Stomach smooth muscle (tissue), 2 donors: Measurements from ENCODE around the gene GOSR2.

Experiments
- H3K27ac ChIP-seq: one replicate; pipeline ENCODE4 v1.7.0; 2013; ENCODE audit warnings: mild to moderate bottlenecking, low read length, inconsistent platforms
- H3K27me3 ChIP-seq, 2 donors: one replicate each; pipeline ENCODE4 v1.7.0; 2013; ENCODE audit warnings: low read length in 2 of 2; ENCODE audit not compliant: insufficient read depth in 2 of 2, control insufficient read depth in 1 of 2
- H3K36me3 ChIP-seq, 2 donors: one replicate each; pipeline ENCODE4 v1.7.0; 2013; ENCODE audit warnings: low read length in 2 of 2; ENCODE audit not compliant: control insufficient read depth in 2 of 2, insufficient read depth in 2 of 2
- H3K4me1 ChIP-seq: one replicate; pipeline ENCODE4 v1.7.0; 2013; ENCODE audit warnings: low read length; ENCODE audit not compliant: control insufficient read depth, insufficient read depth
- H3K4me3 ChIP-seq, 2 donors: one replicate each; pipeline ENCODE4 v1.7.0; 2013; ENCODE audit warnings: low read length in 2 of 2
- H3K9ac ChIP-seq, 2 donors: one replicate each; pipeline ENCODE4 v1.7.0; 2013; ENCODE audit warnings: low read length in 2 of 2, mild to moderate bottlenecking in 1 of 2
- H3K9me3 ChIP-seq, 2 donors: one replicate each; pipeline ENCODE4 v1.7.0; 2013; ENCODE audit warnings: low read length in 2 of 2; ENCODE audit not compliant: control insufficient read depth in 2 of 2
- donor health status: healthy.
- donor health status: Pancreatic carcinoma.

GOSR2 gene

DNA sequence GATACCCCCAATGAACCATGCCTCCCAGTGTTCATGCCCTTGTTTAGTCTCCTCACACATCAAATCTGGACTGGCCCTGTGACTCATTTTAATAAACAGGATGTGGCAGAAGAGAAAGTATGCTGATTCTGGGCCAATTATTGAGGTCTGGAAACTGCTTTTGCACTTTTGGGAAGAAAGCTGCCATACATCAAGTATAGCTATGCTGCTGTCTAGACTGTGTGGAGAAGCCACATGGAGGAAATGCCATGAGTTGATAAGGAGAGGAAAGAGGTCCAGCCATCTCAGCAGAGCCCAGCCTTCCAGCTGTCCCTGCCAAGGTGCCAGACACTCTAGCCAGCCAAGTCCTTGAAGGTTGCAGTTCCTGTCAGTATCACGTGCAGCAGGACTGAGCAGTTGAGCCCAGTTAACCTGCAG is 39.4 kb downstream of the GOSR2 start:
- no peak overlapping the region for H3K9ac ChIP-seq
- H3K4me3 ChIP-seq, result no peak overlapping the region
- H3K9me3 ChIP-seq, result no peaks in the 10 kb centered on the region
- H3K4me1 ChIP-seq, result no peaks in the 10 kb centered on the region
- H3K36me3 ChIP-seq, result peaks cover 0 to 2% of the 10 kb centered on the region in 2 donors
- peaks cover 2 to 8% of the 10 kb centered on the region in 2 donors for H3K27me3 ChIP-seq
- H3K27ac ChIP-seq, result no peak overlapping the region

DNA sequence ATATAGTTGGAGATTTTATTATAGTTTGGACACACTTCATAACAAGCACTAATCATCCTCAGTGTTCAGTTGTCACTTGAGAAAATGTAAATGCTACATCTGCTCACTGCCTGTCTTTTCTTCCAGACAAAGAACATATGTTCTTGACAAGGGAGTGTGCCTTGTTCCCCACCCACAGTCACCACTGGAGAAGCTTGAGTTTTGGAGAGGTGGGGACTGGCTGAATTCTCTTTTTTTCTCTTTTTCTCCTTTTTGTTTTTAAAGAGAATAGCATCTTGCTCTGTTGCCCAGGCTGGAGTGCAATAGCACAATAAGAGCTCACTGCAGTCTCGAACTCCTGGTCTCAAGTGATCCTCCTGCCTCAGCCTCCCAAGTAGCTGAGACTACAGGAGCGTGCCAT is 40.6 kb downstream of the GOSR2 start:
- no peak overlapping the region for H3K4me3 ChIP-seq
- no peak overlapping the region for H3K27ac ChIP-seq
- no peak overlapping the region for H3K9ac ChIP-seq
- peaks cover 0 to 2% of the 10 kb centered on the region in 2 donors for H3K36me3 ChIP-seq
- peaks cover 0 to under 1% of the 10 kb centered on the region in 2 donors for H3K27me3 ChIP-seq
- H3K9me3 ChIP-seq, result no peaks in the 10 kb centered on the region
- no peaks in the 10 kb centered on the region for H3K4me1 ChIP-seq

DNA sequence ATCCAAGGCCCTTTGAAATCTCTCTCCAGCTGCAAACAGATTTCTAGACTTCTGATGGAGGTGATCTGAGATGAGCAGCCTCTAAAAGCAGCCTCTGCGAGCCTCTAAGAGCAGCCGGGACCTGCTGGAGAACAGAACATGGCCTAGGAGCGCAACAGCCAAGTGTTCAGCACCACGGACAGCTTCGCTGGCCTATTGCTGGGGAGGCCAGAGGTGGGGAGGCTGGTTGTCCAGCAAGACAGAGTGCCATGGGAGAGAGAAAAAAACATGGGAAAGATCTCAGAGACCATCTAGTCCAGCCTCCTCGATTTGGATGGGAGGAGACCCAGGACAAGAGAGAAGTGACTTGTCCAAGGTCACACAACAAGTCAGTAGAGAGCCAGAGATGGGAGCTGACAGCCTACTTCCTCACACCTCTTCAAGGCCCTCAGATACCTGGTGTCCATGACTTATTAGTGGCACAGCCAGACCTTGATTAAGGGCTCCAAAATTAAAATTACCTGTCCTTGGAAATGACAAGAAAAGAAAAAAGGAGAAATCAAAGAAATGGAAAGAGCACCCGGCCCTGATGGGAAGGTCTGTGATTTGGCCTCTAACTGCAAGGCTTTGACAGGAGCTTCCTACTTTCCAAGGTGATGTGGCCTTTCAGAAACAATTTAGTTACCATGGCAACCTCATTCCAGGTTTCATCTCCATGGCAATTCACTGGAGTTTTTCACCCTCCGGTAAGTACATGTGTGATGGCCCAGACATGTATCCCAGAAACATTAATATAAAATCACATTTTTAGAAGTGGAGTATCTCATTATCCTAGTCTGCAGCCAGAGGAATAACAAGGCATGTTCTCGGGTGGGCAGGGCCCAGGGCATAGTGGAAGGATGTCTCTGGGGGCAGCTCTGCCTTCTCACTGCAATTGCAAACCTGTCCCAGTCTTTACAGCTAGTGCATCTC is 41.6 kb downstream of the GOSR2 start:
- Histone ChIP-seq H3K4me3 (no peak overlapping the region), H3K36me3 (peaks cover 0 to 2% of the 10 kb centered on the region in 2 donors), H3K9ac (no peak overlapping the region), H3K27ac (no peak overlapping the region), H3K9me3 (no peaks in the 10 kb centered on the region), H3K27me3 (no peaks in the 10 kb centered on the region), H3K4me1 (no peaks in the 10 kb centered on the region)

DNA sequence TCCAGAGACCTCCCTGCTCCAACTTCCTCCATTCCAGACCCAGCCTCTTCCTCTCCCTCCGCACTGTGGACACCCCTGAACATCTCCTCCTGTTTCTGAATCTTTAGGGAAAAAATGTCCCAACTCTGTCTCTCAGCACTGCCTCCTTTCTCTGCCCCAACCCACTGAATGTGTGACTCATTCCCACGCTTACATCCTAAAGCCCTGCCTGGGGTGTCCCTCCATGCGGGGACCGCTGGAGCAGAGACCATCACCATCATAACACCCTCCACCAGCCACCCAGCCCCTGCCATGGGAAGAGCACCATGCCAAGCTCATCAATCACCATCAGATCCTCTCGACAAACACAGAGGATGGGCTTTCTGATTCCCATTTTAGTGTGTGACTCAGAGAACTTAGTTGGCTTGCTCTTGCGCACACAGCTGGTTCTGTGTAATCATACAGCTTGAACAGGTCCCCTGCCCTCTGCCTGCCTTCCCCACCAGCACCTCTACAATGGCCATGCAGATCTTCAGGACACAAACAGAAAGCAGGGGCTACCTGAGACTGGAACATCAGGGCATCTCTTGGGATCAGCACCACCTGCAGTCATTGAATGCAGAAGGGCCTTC is 45.4 kb downstream of the GOSR2 start:
- Histone ChIP-seq H3K9me3 (no peaks in the 10 kb centered on the region), H3K4me3 (no peak overlapping the region), H3K27ac (no peak overlapping the region), H3K4me1 (peaks cover 5% of the 10 kb centered on the region), H3K36me3 (peaks cover 0 to 2% of the 10 kb centered on the region in 2 donors), H3K27me3 (no peaks in the 10 kb centered on the region), H3K9ac (no peak overlapping the region)

DNA sequence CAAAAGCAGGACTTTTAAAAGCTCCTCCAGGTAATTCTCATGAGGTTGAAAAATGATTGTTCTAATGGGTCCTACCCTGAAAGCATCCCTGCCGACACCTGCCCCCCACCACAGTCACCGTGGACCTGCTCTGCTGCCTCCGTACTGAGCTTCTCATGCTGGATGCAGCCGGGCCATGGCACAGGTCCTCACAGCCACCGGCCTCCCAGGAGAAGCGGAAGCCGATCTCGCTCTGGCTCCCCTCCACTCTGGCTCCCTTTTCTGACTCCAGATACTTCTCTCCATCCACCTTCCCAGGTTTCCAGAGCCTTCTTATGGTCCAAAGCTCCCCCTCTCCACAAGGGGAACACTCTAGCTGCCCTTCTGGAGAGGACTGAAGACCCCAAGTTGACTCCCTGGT is 45.9 kb downstream of the GOSR2 start:
- Histone ChIP-seq H3K4me1 (peaks cover 5% of the 10 kb centered on the region), H3K36me3 (peaks cover 0 to 2% of the 10 kb centered on the region in 2 donors), H3K9ac (no peak overlapping the region), H3K27me3 (no peaks in the 10 kb centered on the region), H3K4me3 (no peak overlapping the region), H3K27ac (no peak overlapping the region), H3K9me3 (no peaks in the 10 kb centered on the region)

DNA sequence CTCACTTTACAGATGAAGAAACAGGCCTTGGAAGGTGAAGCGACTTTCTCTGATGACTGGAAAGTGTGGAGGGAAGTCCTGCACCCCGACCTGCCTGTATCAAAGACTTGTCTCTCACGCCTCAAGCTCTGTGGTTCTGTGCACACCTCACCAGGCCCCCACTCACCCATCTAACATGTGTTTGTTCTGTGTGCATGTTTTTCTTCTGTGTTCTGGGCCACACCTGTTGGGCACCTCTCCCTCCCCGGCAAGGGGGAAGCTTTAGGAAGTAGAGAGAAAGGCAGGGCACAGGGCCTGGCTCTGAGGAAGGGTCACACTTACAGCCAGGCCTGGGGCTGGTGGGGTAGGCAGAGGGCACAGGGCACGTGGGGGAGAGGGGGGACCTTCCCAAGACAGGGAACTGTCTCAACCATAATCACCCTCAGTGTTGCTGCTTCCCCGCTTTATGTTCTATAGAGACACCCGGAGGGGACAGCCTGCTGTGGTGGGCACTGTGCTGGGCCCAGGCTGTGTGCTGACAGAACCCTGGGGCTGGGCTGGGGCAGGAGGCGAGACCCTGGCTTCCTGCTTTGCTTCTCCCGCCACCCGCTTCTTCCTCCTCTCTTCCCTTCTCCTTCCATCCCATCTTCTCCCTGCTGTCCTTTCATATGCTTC is 48.8 kb downstream of the GOSR2 start:
- no peak overlapping the region for H3K27ac ChIP-seq
- H3K27me3 ChIP-seq, result peaks cover under 1 to 4% of the 10 kb centered on the region in 2 donors
- no peak overlapping the region for H3K4me3 ChIP-seq
- H3K9ac ChIP-seq, result no peak overlapping the region
- peaks cover 5% of the 10 kb centered on the region for H3K4me1 ChIP-seq
- H3K9me3 ChIP-seq, result no peaks in the 10 kb centered on the region
- peaks cover 0 to 2% of the 10 kb centered on the region in 2 donors for H3K36me3 ChIP-seq

DNA sequence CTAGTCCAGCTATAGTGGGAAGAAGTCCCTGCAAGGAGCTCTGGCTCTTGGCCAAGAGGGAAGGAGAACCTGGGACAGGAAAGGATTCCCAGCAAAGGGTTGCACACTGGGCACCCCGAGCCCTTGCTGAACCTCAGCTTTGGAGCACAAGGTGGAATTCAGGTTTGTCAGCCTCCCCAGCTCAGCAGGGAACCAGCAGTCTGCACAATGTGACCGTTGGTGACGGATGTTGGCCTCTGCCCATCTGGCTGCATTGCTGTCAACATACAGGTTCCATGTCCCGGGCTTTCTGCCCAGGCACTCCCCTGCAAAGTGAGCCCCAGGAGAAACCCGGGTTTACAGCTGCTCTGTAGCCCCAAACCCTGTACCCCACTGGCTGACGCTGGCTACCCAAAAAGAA is 49.4 kb downstream of the GOSR2 start:
- no peaks in the 10 kb centered on the region for H3K9me3 ChIP-seq
- no peak overlapping the region for H3K27ac ChIP-seq
- H3K4me1 ChIP-seq, result peaks cover 5% of the 10 kb centered on the region
- H3K9ac ChIP-seq, result no peak overlapping the region
- peaks cover 6 to 10% of the 10 kb centered on the region in 2 donors for H3K27me3 ChIP-seq
- no peaks in the 10 kb centered on the region for H3K36me3 ChIP-seq
- no peak overlapping the region for H3K4me3 ChIP-seq

DNA sequence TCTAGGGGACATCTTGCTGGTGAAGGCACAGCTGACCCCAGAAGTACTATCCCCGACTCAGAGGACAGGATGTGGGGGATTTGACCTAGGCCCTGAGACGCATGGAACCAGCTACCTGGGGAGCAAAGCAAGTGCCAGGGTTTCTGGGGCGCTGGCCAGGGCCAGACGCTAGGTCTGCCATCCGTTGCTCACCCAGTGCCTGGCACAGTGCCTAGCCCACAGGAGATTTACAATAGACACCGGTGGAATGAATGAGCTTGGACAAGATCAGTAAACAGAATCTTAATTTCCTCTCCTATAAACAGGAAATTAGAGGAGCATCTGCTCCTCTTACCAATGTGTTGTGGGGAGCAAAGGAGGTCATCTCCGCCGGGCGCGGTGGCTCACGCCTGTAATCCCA is 51.1 kb downstream of the GOSR2 start:
- peaks cover 17% of the 10 kb centered on the region for H3K4me1 ChIP-seq
- H3K36me3 ChIP-seq, result no peaks in the 10 kb centered on the region
- H3K9me3 ChIP-seq, result no peaks in the 10 kb centered on the region
- no peak overlapping the region for H3K9ac ChIP-seq
- peaks cover 18 to 23% of the 10 kb centered on the region in 2 donors for H3K27me3 ChIP-seq
- no peak overlapping the region for H3K4me3 ChIP-seq
- no peak overlapping the region for H3K27ac ChIP-seq

DNA sequence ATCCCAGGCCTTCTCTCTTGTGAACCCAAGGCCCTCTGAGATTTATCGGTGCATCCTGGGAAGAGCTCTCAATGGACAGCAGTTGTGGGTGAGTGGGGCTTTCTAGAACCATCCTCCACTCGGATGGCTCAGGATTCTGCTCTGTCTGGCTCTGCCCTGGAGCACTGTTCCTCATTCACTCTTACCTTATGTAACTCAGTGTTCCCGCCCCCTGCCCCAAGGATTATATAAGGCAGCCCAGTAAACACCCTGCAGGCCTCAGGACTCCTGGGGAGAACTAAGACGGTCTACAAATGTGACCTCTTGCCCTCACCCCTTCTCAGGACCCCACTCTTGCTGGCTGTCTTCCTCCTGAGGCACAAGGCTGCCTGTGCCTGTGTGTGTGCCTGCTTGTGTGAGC is 52.3 kb downstream of the GOSR2 start:
- Histone ChIP-seq H3K9ac (no peak overlapping the region), H3K27ac (no peak overlapping the region)

DNA sequence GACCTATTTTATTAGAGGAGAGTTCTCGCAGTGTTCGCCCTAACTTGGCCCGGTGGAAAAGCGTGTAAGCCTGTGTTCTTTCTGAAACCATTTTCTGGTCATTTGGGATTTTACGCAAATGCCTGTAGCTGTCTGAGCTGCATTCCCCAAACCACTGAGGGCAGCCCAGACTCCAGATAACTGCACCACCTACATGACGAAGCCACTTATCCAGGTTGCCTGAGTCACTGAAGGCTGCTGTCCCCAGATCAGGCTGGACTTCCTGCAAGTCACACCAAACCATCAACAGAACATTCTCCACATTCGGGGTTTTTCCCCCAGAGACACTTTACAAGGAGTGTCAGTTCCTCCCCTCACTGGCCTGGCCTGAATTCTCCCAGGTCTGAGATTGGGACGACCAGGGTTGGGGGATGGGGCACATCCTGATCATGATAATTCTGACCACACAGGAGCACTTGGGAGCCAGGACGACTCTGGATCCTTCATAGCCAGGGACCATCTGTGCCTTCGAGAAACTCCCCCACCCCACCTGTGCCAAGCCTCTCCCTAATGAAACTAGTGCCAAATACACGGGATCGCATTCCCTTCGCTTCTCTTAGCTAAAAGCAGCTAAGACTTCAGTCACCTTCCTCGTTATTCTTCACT is 53.8 kb downstream of the GOSR2 start:
- Histone ChIP-seq H3K4me3 (no peak overlapping the region), H3K9ac (no peak overlapping the region), H3K4me1 (peaks cover 22% of the 10 kb centered on the region), H3K27me3 (peaks cover 24 to 28% of the 10 kb centered on the region in 2 donors), H3K27ac (no peak overlapping the region), H3K36me3 (no peaks in the 10 kb centered on the region), H3K9me3 (no peaks in the 10 kb centered on the region)

More for the DNA sequence above, 52.3 kb downstream of the GOSR2 start:
- Histone ChIP-seq H3K4me3 (no peak overlapping the region), H3K9me3 (no peaks in the 10 kb centered on the region), H3K4me1 (peaks cover 22% of the 10 kb centered on the region), H3K27me3 (peaks cover 20 to 28% of the 10 kb centered on the region in 2 donors), H3K36me3 (no peaks in the 10 kb centered on the region)
